Activated CD8-positive, alpha-beta memory T cell treated with anti-CD3 and anti-CD28 coated beads, Interleukin-2, amount 10 ng/mL, durations not matched to agents 7 days and 5 days (primary cell): ENCODE measurements around the gene HS3ST6. TPM values are rescaled to one million over a fixed set of nuclear protein-coding genes. Genes with fewer than 3 reads are reported as not detected.

Source experiments
- ATAC-seq: fragments of 150-1000 bp; cut with Tn5 transposase; one replicate; pipeline ENCODE4 v1.10.0; 2021; ENCODE audit warnings: moderate library complexity
- CTCF ChIA-PET: fragments of 350-600 bp; sonication (Branson Sonifier 250); formaldehyde crosslinking; loops from one replicate; lab custom pipeline; 2021; ENCODE audit warnings: antibody characterized with exemption; lab: Charles Lee
- DNase-seq: peaks from one replicate; pipeline ENCODE4 v3.0.0-alpha.2; 2020
- H3K27ac Mint-ChIP-seq: one replicate; pipeline ENCODE4 v1.8.0; 2021; ENCODE audit warnings: mild to moderate bottlenecking, mixed read lengths
- H3K27me3 Mint-ChIP-seq: one replicate; pipeline ENCODE4 v1.8.0; 2021; ENCODE audit warnings: mixed read lengths
- H3K36me3 Mint-ChIP-seq: one replicate; pipeline ENCODE4 v1.8.0; 2021; ENCODE audit warnings: mild to moderate bottlenecking, mixed read lengths
- H3K4me1 Mint-ChIP-seq: one replicate; pipeline ENCODE4 v1.8.0; 2021; ENCODE audit warnings: mixed read lengths
- H3K4me3 Mint-ChIP-seq: one replicate; pipeline ENCODE4 v1.8.0; 2021; ENCODE audit warnings: mild to moderate bottlenecking, moderate library complexity, mixed read lengths
- H3K9me3 Mint-ChIP-seq: one replicate; pipeline ENCODE4 v1.8.0; 2022; ENCODE audit warnings: low read depth, mixed read lengths
- total RNA-seq, 2 experiments: library from RNA; stranded (reverse); gene quantifications; one replicate each; pipeline ENCODE4 v1.2.3, GENCODE V29; 2021

Gene HS3ST6
- total RNA-seq, 2 experiments from 2014 or later, result not detected

DNA sequence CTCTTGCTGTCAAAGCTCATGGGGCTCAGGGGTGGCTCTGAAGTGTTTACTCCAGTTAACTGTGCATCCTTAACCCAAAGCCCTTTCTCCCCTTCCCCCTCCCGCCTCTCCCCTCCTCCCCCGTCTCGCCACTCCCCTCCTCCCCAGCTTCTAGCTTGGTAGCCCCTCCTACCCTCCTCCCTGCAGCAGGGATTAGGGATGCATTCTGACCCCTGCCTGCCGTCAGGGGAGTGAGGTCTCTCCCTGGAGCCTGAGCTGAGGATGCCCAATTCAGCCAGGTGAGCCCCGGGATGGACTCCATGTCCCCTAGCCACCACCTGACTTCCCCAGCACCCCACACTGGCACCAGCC, 1.6 kb downstream of the HS3ST6 start:
- Mint-ChIP-seq H3K27ac (no peak overlapping the region), H3K4me1 (no peaks in the 10 kb centered on the region), H3K27me3 (peaks cover 61% of the 10 kb centered on the region), H3K9me3 (no peaks in the 10 kb centered on the region), H3K36me3 (no peaks in the 10 kb centered on the region), H3K4me3 (no peak overlapping the region)
- DNase-seq (no peak), ATAC-seq (no peak)
- CTCF ChIA-PET, result interaction anchor here (1.4 kb wide), 1 partner anchor 13 kb away, joined by 4 read pairs; no protein-coding TSS in a partner anchor

DNA sequence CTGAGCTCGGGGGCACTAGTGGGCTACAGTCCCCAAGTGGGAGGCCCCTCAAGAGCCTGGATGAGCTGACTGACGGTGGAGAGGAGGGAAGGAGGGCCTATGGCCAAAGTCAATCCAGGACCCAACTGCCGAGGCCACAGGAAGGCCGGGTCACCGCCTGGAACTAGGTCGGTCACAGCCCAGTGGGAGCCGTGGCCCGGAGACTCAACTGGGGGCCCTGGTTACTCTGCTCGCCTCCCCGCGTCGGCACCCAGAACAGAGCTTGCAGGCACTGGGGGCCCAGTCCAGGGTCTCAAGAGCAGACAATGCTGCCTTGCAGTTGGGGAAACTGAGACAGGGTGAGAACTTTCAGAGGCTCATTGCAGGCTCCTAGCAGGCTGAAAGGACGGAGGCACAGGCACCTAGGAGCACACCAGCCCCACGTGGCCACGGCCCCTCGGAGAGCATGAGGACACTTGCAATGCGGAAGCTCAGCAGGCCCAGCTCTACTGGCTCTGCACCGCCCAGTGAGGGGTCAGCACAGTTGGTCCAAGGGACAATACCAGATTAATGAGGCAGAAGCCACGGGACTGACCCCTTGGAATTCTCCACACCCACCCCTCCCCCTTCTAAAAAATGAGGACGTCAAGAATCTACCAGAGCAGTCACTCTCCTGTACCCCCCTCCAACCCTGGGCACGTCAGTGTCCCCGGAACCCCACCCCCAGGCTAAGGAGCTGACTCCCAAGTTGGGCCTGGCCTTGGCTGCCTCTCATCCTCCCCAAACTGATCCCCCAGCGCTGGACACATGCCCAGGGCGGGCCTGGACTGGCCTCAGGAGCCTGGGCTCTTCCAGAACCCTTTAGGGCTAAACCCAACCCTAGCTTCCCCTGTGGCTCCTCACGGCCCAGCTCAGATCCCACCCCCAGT, 2.2 kb downstream of the HS3ST6 start:
- ATAC-seq, result no peak
- peaks cover 55% of the 10 kb centered on the region for H3K27me3 Mint-ChIP-seq
- CTCF ChIA-PET, result interaction anchor here (1.4 kb wide), 1 partner anchor 13 kb away, joined by 4 read pairs; no protein-coding TSS in a partner anchor

DNA sequence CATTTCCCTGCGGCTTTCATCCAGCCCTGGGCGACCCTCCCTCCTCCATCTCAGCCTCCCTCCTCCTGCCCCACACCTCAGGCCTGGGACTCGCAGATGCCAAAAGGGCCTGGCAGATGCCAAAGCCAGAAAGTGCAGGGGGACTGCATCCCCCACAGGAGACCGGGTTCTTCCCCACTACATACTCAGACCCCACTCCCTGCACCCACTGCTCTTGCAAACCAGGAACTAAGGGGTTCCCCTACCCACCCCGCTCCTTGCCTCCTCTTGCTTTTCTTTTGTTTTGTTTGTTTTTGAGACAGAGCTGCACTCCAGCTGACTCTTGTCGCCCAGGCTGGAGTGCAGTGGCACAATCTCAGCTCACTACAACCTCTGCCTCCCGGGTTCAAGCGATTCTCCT, 3.2 kb downstream of the HS3ST6 start:
- H3K27me3 Mint-ChIP-seq, result peaks cover 46% of the 10 kb centered on the region
- H3K9me3 Mint-ChIP-seq, result no peaks in the 10 kb centered on the region
- DNase-seq (no peak), ATAC-seq (no peak)
- no peaks in the 10 kb centered on the region for H3K36me3 Mint-ChIP-seq
- no peak overlapping the region for H3K27ac Mint-ChIP-seq
- CTCF ChIA-PET, result no interaction called here
- H3K4me1 Mint-ChIP-seq, result no peaks in the 10 kb centered on the region
- no peak overlapping the region for H3K4me3 Mint-ChIP-seq

More for the DNA sequence above, 2.2 kb downstream of the HS3ST6 start:
- Mint-ChIP-seq H3K27ac (no peak overlapping the region), H3K4me3 (no peak overlapping the region), H3K9me3 (no peaks in the 10 kb centered on the region), H3K36me3 (no peaks in the 10 kb centered on the region), H3K4me1 (no peaks in the 10 kb centered on the region)
- DNase-seq, result no peak

GRCh38 chr16:1914084-1914608, 4.1 kb downstream of the HS3ST6 start:
- Mint-ChIP-seq H3K27ac (no peak overlapping the region), H3K36me3 (no peaks in the 10 kb centered on the region), H3K27me3 (peaks cover 39% of the 10 kb centered on the region), H3K4me1 (no peaks in the 10 kb centered on the region), H3K4me3 (no peak overlapping the region), H3K9me3 (no peaks in the 10 kb centered on the region)
- ATAC-seq (no peak), DNase-seq (no peak)
- CTCF ChIA-PET, result no interaction called here

DNA sequence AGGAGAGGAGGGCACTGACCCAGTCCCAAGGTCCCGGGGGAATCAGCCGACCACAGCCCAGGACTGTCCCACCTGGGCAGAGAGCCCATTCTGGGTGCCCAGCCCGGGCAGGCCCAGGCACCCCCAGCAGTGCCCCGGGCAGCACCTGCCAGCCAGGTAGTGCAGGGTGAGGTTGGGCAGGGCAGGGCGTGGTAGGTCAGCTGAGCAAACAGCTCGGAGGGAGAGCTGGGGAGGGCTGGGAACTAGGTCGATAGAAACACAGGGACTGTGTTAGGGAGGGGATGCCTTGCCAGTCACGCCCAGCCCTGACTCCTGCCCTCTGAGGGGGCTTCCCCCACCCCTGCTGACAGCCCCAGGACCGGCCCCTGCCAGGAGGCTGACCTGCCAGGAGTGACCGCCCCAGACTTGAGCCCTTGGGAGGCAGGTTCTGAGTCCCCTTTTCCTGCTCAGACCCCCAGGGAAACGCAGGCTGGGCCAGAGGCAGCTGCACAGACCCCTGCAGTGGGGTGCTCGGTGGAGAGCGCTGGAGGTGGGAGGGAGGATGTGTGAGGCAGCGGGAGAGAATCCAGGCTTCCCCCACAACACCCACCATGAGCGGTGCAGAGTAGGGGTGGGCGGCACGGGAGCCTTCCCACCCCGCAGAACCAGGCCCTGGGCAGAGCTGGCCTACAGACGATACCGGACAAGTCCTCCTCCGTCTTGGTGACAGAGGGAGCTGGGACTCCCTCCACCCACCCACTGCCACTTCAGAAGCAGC, 4.7 kb downstream of the HS3ST6 start:
- CTCF ChIA-PET, result no interaction called here
- Mint-ChIP-seq H3K9me3 (no peaks in the 10 kb centered on the region), H3K27ac (no peak overlapping the region), H3K36me3 (no peaks in the 10 kb centered on the region), H3K4me1 (no peaks in the 10 kb centered on the region), H3K4me3 (no peak overlapping the region), H3K27me3 (peaks cover 37% of the 10 kb centered on the region)
- ATAC-seq (no peak), DNase-seq (no peak)

GRCh38 chr16:1912215-1912543, 6.0 kb downstream of the HS3ST6 start:
- H3K36me3 Mint-ChIP-seq, result no peaks in the 10 kb centered on the region
- no peak for ATAC-seq
- H3K27me3 Mint-ChIP-seq, result peaks cover 35% of the 10 kb centered on the region
- DNase-seq, result no peak
- CTCF ChIA-PET, result no interaction called here
- no peak overlapping the region for H3K27ac Mint-ChIP-seq
- H3K9me3 Mint-ChIP-seq, result no peaks in the 10 kb centered on the region
- no peaks in the 10 kb centered on the region for H3K4me1 Mint-ChIP-seq
- no peak overlapping the region for H3K4me3 Mint-ChIP-seq

DNA sequence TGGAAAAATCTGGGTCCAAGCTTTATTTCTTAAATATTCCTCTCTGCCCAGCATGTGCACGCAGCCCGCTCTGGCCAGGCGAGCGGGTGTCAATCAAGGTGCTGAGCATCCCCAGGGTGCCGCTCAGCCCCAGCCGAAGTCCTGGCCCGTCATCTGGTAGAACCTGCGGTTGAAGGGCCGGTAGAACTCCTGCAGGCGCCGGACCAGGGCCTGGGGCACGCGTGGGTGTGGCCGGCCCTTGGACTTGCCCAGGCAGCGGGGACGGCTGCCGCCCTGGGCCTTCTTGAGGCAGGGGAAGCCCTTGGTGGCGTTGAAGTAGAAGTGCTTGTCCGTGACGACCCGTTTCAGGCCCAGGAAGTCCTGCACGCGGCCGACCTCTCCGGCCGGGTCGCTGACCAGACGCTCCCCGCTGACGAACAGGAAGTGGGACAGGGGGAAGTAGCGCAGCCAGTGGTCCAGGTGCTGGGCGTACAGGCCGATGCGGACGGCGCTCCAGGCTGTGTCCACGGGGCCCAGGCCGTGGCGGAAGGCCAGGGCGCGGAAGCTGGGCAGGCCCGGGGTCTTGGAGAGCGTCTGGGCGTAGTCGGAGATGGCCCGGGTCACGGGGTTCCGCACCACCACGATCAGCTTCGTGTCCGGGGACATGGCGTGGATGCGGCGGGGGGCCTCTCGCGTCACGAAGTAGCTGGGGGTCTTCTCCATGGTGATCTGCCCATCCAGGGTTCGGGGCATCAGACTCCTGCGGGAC, 6.6 kb downstream of the HS3ST6 start:
- Mint-ChIP-seq H3K4me1 (no peaks in the 10 kb centered on the region), H3K27ac (no peak overlapping the region), H3K36me3 (no peaks in the 10 kb centered on the region), H3K27me3 (peaks cover 30% of the 10 kb centered on the region), H3K9me3 (no peaks in the 10 kb centered on the region), H3K4me3 (no peak overlapping the region)
- CTCF ChIA-PET, result interaction anchor here (0.7 kb wide), 1 partner anchor 18 kb away, joined by 4 read pairs; no protein-coding TSS in a partner anchor
- DNase-seq (no peak), ATAC-seq (no peak)

DNA sequence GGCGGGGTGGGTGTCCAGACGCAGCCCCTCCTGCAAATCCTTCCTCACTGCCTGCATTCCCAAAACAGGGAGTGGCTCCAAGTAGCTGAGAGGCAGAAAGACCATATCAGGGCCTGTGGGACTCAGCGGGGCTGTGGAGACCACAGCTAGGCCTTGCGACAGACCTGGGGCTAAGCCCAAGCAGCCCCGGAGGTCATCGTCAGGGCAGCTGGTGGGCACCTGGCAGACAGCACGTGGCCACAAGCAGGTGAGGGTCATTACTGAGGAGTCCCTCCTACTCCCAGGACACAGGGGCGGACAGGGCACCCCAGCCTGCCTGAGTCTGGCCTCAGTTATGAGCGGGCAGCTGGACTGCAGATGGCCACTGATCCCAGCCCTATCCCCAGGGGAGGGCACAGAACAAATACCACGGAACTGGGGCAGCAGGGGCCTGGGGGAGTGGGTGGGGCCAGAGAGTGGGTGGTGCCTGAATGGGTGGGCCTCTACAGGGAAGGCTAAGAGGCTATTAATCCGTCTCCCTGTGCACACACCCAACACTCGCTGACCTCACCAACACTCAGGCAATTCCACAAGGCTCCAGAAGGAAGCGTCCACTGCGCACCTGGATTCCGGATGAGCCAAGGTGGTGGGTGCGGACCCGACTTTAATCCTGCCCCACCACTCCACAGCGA, 8.5 kb downstream of the HS3ST6 start:
- Mint-ChIP-seq H3K27ac (no peak overlapping the region), H3K4me1 (no peaks in the 10 kb centered on the region), H3K4me3 (no peak overlapping the region), H3K36me3 (no peaks in the 10 kb centered on the region), H3K27me3 (peaks cover 13% of the 10 kb centered on the region), H3K9me3 (no peaks in the 10 kb centered on the region)
- CTCF ChIA-PET, result no interaction called here
- DNase-seq (no peak), ATAC-seq (no peak)

DNA sequence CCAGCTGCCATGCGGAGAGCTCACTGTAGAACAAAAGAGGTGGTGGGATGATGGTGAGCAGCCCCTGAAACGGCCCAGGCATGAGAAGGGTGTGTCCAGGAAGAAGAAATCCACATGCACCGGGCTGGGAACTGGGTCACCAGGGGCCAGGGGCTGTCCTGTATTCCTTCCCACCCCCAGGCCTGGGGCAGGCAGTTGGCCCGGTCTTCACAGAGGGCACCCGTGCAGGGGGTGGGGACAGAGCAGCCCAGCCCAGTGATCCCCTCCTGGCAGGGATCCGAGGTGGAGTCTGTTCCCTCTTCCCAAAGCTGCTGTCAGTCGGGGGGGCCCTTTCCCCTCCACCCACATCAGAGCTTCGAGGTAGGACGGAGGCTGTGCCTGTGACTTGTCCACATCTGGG, 9.2 kb downstream of the HS3ST6 start:
- Mint-ChIP-seq H3K27ac (no peak overlapping the region), H3K9me3 (no peaks in the 10 kb centered on the region), H3K4me1 (no peaks in the 10 kb centered on the region), H3K4me3 (no peak overlapping the region), H3K36me3 (no peaks in the 10 kb centered on the region), H3K27me3 (peaks cover 12% of the 10 kb centered on the region)
- CTCF ChIA-PET, result no interaction called here
- no peak for ATAC-seq
- no peak for DNase-seq

DNA sequence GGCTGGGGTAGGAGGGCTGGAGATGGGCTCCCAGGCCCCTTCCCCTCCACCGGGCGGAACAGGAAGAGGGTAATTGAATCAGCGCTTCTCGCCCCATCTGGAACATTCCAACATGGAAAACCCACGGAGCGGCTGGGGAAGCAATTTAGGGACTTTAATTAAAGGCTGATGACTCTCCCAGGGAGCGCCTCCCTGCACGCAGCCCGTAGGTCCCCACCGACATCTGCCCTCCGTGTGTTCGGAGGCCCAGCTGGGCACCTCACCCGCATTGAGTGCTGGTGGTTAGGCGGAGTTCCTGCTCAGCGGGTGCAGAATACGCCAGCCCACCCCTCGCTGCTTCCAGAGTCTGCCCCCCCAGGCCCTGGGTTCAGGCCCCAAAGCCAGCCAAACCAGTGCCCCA, 10.0 kb downstream of the HS3ST6 start:
- CTCF ChIA-PET, result no interaction called here
- Mint-ChIP-seq H3K4me3 (no peak overlapping the region), H3K36me3 (no peaks in the 10 kb centered on the region), H3K4me1 (no peaks in the 10 kb centered on the region), H3K27me3 (peaks cover 12% of the 10 kb centered on the region), H3K27ac (no peak overlapping the region), H3K9me3 (no peaks in the 10 kb centered on the region)
- DNase-seq (no peak), ATAC-seq (no peak)

DNA sequence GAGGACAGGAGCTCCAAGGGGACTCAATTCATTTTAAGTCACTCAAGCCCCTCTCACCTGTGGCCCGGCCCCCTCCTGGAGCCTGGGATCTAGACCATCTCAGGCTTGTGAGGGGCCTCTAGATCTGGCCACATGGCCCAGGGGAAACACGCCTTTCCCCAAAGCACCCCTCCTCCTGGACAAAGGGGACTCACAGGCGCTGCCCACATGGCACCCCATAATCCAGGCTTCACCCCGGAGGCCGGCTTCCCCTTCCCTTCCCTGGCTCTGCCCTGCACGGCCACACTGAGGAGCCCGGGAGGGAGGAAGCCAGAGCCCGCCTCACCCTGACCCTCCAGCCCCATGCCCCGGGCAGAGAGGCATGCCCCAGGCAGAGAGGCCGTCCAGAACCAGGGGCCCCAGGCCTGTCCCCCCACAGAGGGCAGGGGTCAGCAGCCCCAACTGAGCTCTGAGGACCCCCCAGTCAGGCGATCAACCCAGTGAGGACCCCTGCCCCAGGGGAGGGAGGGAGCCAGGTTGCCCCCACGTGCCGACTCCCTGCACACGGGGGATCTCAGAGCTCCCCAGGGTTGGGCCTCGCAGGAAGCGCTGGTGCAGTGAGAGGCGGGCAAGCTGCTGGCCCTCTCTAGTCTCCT, 10.9 kb downstream of the HS3ST6 start:
- no peaks in the 10 kb centered on the region for H3K9me3 Mint-ChIP-seq
- no peaks in the 10 kb centered on the region for H3K4me1 Mint-ChIP-seq
- peaks cover 12% of the 10 kb centered on the region for H3K27me3 Mint-ChIP-seq
- H3K27ac Mint-ChIP-seq, result no peak overlapping the region
- H3K36me3 Mint-ChIP-seq, result no peaks in the 10 kb centered on the region
- H3K4me3 Mint-ChIP-seq, result no peak overlapping the region
- CTCF ChIA-PET, result no interaction called here
- ATAC-seq, result no peak
- no peak for DNase-seq

GRCh38 chr16:1906846-1907165, 11.4 kb downstream of the HS3ST6 start:
- no peak overlapping the region for H3K4me3 Mint-ChIP-seq
- no peaks in the 10 kb centered on the region for H3K9me3 Mint-ChIP-seq
- no peaks in the 10 kb centered on the region for H3K36me3 Mint-ChIP-seq
- no peaks in the 10 kb centered on the region for H3K4me1 Mint-ChIP-seq
- CTCF ChIA-PET, result no interaction called here
- peaks cover 12% of the 10 kb centered on the region for H3K27me3 Mint-ChIP-seq
- DNase-seq (no peak), ATAC-seq (no peak)
- H3K27ac Mint-ChIP-seq, result no peak overlapping the region
